GM21619 (cell line): ENCODE data around the gene PRKAG2.

Experiments used
- ATAC-seq: cut with Tn5 transposase; IDR thresholded peaks from one replicate; pipeline ENCODE4 v1.9.1; 2021; ENCODE audit not compliant: unreplicated experiment

PRKAG2 gene

DNA sequence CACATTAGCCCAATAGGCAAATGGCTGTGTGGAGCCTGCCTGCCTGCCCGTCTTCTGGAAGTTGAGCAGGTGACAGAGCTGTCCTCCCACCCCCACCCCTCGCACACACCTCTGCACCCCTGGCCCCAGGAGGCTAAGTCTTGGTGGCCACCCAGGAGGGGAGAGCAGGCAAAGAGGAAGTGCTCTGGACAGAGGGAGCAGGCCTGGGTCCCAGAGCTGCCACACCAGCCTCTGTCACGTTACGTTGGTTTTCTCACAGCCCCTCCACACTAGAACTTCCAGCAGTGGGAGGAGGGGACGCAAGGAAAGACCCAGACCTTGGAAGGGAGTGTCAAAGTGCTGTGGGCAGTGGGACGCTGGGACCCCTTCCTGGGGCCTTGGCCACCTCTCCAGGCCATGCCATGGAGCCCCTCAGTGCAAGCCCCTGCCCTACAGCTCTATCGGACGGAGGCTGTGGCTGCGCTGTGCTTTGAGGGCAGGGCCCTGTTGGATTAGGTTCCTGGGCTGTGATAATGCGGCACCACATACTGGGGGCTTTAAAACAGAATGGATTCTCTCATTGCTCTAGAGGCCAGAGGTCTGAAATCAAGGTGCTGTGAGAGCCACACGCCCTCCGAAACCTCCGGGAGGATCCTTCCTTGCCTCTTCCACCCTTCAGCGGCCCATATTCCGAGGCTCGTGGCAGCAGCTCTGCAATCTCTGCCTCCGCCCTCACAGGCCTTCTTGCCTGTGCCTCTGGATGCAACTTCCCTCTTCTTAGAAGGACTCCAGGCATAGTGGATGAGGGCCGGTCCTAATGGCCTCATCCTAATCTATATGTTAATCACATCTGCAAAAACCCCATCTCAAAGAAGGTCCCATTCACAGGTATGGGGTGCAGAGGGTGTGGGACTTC lies 9.9 kb downstream of the PRKAG2 start:
- no peak for ATAC-seq

DNA sequence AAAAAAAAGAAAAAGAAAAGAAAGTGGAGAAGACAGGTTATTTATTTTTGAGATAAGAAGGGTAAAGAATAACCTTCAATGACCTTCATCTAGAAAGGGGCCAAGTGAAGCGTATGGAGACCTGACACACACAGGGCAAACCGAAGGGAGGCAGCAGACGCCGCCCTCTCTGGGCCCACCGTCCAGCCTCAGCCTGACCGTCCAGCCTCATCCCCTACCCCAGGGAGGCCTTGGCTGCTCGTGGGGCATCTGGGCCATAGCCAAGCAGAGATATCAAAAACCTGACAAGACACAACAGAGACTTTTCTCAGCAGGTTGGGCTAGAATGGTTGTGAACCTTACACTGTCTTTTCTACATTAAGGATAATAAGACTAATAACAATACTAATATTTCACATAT lies 10.9 kb downstream of the PRKAG2 start:
- no peak for ATAC-seq

- no peak for ATAC-seq
Measured at GRCh38 chr7:151865070-151865670, 11.7 kb downstream of the PRKAG2 start.

DNA sequence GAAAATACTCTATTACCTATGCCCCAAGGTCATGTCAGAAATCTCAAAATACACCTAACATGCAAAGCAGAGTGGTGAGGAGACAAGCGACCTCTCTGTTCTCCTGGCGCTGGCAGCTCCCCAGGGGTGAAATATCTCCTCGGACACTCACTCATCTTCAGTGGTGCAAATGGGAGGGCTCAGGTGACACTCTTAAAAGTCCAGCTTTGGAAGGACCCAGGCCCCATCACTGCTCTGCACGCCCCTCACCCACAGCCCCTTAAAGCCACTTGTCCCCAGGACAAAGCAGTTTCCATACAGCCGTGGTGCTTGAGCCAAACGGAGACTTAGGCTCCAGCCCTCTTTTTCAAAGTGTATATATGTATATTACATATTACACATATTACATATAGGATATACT lies 12.4 kb downstream of the PRKAG2 start:
- ATAC-seq: no peak

- ATAC-seq: no peak
Measured at GRCh38 chr7:151864081-151864480, 12.8 kb downstream of the PRKAG2 start.

- no peak for ATAC-seq
Measured at GRCh38 chr7:151863386-151864079, 13.4 kb downstream of the PRKAG2 start.

DNA sequence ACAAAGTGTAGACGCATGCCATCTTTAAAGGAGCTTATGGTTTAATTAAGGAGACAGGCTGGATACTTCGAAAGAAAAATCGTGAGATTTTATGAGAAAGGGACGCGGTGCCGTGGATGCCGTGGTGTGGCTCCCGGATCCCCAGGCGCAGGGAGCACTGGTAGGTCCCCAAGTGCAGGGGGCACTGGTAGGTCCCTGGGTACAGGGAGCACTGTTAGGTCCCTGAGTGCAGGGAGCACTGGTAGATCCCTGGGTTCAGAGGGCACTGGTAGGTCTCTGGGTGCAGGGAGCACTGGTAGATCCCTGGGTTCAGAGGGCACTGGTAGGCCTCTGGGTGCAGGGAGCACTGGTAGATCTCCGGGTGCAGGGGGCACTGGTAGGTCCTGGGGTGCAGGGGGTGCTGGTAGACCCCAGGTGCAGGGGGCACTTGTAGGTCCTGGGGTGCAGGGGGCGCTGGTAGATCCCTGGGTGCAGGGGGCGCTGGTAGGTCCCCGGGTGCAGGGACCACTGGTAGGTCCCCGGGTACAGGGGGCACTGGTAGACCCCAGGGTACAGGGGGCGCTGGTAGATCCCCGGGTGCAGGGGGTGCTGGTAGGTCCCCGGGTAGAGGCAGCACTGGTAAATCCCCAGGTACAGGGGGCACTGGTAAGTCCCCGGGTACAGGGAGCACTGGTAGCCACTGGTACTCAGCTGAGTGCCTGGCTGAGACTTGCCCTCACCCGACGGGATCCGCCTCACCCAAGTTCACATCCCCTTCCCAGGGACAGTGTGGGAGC lies 14.1 kb downstream of the PRKAG2 start:
- ATAC-seq: no peak

DNA sequence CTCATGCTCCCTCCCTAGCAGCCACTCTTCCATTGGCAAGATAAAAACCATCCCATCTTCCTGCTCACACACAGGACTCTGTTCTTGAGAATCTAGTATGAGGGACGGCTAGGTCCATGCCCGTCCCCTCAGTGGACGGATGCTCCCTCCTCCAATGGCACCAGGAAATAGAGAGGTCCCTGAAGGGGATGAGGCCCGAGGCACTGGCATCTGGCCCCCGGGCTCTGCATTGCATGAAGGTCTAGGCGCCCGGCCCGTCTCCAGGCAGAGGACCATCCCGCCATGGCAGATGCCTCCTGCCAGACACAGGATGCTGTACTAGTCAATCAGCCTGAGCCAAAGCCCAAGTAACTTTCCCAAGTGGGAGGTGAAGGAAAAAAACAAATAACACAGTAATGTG lies 15.0 kb downstream of the PRKAG2 start:
- no peak for ATAC-seq

DNA sequence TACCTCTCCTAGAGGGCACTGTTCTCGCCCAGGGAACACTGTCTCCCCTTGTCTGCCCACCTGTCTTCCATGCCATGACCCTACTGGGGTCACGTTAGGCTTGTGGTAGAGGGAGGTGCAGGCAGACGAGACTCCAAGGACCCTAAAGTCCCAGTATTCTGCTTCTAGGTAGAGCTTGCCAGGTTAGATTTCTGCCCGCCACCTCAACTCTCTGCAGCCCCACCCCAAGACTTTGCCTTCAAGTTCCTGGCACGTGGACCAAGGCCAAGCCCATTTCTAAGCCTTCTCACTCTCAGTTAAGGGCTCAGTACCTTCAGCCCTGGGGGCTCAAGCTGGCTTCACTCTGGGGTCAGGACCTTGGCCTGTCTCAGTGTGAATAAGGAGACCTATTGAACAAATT lies 16.1 kb downstream of the PRKAG2 start:
- ATAC-seq: no peak

DNA sequence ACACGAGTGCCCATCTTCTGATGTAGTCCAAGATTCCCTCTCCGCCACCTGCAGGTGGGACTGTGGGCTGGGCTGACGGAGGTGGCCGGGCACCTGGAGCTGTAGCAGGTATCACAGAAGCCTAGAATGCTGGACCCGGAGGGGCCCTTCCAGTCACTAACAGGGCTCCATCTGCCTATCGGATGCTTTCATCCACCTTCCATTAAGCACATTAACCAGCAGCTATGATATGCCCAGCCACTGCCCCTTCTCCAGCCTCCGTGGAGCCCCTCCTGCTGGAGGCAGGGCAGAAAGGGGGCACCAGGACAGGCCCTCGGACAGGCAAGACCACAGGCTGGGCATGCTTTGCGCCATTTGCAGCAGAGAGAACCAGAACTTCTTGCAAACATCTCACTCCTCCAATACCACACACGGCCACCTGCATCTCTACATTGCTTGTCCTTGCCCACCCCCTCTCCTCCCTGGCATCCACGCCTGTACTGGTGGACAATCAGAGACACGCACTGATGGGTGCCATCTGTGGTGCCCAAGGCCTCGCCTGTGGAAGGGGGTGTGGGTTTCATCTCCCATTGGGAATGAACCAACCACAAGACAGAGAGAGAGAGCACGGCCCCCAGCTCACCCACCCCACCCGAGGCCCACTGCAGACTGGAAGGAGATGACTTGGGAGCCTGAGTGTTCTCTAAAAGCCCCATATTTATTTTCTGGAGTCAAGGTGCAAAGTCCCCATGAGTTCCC lies 16.8 kb downstream of the PRKAG2 start:
- ATAC-seq: no peak

DNA sequence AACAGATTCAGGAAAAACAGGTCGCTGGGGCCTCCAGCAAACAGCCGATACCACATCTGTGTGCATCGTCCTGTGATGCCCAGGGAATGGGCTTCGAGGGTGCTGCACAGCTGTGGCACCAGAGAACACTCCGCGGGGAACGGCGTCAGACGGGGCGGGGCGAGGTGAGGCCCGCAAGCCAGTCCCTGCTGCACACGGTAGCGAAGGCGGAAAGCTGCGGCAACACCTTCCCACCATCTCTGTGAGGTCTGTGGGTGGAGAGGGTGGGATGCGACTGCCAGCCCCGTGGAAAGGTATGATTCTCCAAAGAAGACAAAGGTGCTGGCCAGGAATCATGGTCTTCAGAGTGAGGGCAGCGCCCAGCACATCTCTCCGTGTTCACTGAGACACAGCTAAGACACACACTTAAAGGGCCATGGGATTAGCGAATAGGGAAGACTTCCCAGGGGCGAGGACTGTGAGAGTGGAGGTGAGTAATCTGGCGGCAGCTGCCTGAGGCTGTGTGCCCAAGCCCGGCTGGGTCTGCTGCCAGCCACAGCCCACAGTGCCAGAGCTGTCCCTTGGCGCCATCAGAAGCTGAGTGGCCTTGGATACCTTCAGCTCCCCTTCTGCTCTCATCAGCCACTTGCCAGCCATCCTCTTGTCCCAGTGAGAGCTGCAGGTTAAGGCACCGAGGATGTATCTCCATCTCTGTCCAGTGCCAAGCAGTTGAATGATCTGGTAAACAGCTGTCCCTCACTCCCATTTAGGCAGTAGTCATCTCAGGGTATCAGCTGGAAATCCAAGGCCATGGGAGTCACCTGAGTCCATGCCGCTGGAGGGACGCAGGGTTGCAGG lies 17.6 kb downstream of the PRKAG2 start:
- ATAC-seq: no peak

DNA sequence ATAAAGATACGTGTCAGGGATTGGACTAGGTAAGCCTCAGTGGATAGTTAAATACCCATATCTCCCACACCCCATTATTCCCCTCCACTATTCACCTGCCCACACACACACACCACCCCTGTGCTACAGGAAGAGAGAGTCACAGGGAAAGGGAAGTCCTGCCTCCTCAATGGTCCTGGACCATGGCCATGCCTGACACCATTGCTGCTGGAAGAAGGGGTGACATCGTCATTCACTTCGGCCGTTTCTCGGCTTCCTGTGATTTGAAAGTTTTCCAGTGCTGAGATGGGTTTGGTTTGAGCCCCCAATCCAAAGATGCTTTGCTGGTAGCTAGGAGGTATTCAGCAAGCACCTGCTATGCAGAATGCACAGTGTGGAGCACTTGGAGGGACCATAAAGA lies 18.5 kb downstream of the PRKAG2 start:
- ATAC-seq: no peak

DNA sequence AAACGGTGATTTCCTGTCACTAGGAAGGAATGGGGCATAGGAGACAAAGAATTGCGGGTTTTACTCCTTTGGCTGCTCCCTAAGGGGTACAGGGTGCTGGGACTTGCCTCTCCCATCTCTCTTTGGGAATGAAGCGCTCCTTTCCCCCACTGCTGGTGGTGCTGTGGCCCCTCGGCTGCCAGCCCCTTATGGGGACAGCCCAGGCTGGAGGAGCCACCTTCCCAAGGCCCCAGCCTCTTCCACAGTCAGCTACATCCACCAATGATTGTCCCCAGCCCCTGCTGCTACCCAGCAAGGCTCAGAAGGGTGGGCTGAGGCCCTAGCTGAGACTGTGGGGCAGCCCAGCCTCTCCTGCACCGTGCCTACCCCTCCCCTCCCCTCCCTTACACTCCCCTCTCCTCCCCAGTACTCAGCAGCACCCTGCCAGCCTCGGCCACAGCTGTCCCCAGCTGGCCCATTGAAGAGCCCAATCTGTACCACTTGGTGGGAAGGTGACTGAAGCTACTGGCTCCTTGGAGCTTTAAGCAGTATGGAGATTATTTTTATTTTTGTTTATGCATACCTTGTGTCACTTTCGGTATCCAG lies 19.0 kb downstream of the PRKAG2 start:
- no peak for ATAC-seq

GRCh38 chr7:151857412-151857811 lies 19.5 kb downstream of the PRKAG2 start:
- ATAC-seq: no peak

DNA sequence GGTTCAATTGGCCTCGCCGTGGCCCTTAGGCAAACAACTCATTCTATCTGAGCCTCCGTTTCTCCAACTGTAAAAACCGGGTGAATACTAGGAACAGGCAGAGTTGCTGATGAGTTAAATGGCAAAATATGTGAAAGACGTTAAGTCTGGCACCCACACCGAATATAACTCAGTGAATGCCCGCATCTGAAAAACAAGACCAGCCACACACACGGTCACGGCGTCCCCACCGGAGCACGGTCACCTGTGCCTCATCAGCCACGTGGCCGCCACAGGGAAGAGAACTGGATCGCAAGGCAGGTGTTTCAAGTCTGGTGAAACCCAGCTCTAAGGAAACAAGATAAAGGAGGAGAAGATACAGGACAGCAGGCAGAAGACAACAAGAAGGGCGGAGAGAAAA lies 20.4 kb downstream of the PRKAG2 start:
- no peak for ATAC-seq

GRCh38 chr7:151856098-151856497 lies 20.8 kb downstream of the PRKAG2 start:
- no peak for ATAC-seq

- no peak for ATAC-seq
Measured at GRCh38 chr7:151854720-151855071, 22.2 kb downstream of the PRKAG2 start.

- ATAC-seq: no peak
Measured at GRCh38 chr7:151853896-151854719, 22.8 kb downstream of the PRKAG2 start.
